H7 (cell line): Measurements from ENCODE around the gene KERA. TPM values are rescaled to one million over a fixed set of nuclear protein-coding genes. Genes with fewer than 3 reads are reported as not detected.

Experiments
- DNase-seq: peaks from one replicate; pipeline ENCODE4 v3.0.0; 2012
- H3K27me3 ChIP-seq: 2 replicates; pipeline ENCODE4 v1.6.0; 2011; ENCODE audit warnings: mild to moderate bottlenecking, low read length; ENCODE audit not compliant: control insufficient read depth, insufficient read depth
- H3K36me3 ChIP-seq: replicated peaks from 2 replicates; pipeline ENCODE4 v1.5.1; 2011; ENCODE audit warnings: low read length; ENCODE audit not compliant: control insufficient read depth, insufficient read depth
- H3K4me3 ChIP-seq: 2 replicates; pipeline ENCODE4 v1.5.1; 2011; ENCODE audit warnings: low read depth, mild to moderate bottlenecking, control low read depth, low read length, moderate library complexity; ENCODE audit not compliant: insufficient read depth
- total RNA-seq: library from RNA; depleted of rRNA; stranded (reverse); fragments of >200 nt; shearing (Covaris generic); gene quantifications from 2 replicates; pipeline ENCODE4 v1.2.3, GENCODE V29; 2014

The KERA gene
- total RNA-seq, 1 experiment from 2014 or later, result not detected

DNA sequence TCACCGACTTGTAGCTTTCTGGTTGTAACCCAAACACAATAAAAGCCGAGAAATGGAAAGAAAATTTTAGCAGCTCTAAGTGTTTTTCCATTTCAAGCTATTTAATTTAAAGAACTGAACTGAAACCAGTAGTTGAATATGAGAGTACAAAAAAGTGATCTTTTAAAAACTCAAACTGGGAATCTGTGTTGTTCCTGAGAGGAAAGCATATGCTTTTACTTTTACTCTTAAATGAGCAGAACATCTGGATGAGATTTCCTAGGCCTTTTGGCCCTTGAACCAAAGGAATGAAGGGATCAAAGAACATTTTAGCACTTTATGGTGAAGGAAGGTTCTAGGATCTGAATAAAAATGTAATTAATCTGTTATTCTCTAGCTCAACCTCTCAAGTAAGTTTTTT is 1.3 kb downstream of the KERA start:
- Histone ChIP-seq H3K27me3 (no peaks in the 10 kb centered on the region), H3K4me3 (no peak overlapping the region), H3K36me3 (no peaks in the 10 kb centered on the region)
- no peak for DNase-seq

DNA sequence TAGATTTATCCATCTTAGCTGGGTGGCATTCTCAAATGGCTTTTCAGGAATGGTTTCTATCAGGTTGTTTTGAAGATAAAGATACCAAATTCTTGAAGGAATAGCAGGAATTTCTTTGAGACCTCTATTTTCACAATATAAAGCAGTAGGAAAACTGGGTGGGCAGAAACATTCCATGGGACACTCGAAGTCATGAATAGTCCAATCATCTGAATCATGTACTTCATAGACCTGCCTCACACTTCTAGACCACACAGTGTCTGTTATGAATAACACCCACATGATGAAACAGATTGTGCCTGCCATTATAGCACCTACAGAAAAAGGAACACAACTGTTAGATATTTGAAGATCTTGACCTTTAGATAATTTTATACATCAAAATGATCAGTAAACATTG is 1.8 kb downstream of the KERA start:
- no peaks in the 10 kb centered on the region for H3K27me3 ChIP-seq
- DNase-seq, result no peak
- no peak overlapping the region for H3K4me3 ChIP-seq
- no peaks in the 10 kb centered on the region for H3K36me3 ChIP-seq

DNA sequence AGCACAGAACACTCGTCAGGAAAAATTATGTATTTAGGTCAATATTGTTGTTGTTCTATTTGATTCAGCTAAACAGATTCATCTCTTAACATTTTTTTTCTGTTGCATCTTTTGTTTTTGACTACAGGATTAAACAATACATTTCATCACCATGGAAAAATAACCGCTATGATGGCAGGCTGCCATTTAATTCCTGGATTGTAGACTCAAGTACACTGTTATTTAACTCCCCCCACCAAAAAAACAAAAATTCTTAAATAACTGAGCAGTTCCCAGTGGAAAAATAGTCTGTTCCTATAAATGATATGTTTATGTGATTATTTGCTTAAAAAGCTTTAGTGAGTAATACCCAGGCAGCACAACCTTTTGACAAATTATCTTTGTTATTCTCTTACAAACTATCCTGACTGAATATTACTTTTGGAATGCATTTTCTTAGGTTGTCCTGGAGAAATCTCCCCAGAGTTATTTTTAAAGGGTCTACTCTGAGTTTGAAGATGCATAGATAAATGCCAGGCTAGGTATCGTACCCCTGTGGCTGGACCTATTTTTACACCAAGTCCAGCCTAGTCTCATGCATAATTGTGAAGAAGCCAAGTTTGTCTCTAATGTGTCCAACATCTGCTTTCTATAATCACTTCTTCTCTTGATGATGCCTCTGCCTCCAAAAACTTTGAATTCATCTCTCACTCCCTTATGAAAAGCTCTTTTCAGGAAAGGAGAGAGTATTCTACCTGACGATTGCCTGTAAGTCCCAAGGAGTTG is 3.7 kb downstream of the KERA start:
- Histone ChIP-seq H3K36me3 (no peaks in the 10 kb centered on the region), H3K27me3 (no peaks in the 10 kb centered on the region), H3K4me3 (no peak overlapping the region)
- DNase-seq, result no peak

DNA sequence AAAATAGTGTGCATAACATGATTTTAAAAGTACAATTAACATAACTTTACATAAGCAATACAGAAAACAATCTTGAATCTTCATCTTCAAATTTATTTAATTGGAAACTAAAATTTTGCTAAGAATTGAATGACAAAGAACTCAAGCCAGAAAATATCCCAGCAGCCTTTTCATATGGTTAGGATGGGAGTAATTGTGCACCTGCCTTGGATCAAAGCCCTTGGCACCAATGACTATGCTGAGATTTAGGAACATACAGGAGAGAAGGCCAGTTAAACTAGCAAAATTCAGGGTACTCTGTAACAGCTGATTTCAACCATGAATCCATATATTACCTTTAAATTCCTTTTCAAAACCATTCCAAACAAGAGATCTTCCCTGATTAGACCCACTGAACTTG is 5.8 kb downstream of the KERA start:
- H3K36me3 ChIP-seq, result no peaks in the 10 kb centered on the region
- H3K27me3 ChIP-seq, result no peaks in the 10 kb centered on the region
- H3K4me3 ChIP-seq, result no peak overlapping the region

GRCh38 chr12:91044586-91044985 is 13.2 kb downstream of the KERA start:
- no peaks in the 10 kb centered on the region; the same call in 1 of the 2 replicates for H3K27me3 ChIP-seq
- DNase-seq, result no peak
- H3K36me3 ChIP-seq, result no peaks in the 10 kb centered on the region
- H3K4me3 ChIP-seq, result no peak overlapping the region

More for the DNA sequence above, 5.8 kb downstream of the KERA start:
- no peak for DNase-seq

DNA sequence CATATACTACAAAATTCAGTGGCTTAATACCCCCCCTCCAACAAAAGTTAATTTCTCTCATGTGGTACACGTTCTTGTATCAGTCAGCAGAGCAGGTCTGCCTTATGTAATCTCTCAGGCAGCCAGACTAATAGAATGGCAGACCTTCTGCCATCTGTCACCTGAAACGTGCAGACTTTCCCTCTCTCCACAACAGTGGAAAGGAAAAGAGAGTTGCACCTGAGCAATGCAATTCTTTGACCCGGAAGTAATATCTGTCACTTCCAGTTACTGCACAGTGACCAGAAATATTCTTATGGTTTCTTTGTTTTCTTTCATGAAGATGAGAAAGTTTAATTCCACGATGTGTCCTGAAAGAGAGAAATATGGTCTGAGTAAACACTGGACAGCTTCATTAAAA is 14.4 kb downstream of the KERA start:
- DNase-seq, result no peak
- H3K36me3 ChIP-seq, result no peaks in the 10 kb centered on the region
- no peak overlapping the region for H3K4me3 ChIP-seq
- no peaks in the 10 kb centered on the region; the same call in 1 of the 2 replicates for H3K27me3 ChIP-seq

DNA sequence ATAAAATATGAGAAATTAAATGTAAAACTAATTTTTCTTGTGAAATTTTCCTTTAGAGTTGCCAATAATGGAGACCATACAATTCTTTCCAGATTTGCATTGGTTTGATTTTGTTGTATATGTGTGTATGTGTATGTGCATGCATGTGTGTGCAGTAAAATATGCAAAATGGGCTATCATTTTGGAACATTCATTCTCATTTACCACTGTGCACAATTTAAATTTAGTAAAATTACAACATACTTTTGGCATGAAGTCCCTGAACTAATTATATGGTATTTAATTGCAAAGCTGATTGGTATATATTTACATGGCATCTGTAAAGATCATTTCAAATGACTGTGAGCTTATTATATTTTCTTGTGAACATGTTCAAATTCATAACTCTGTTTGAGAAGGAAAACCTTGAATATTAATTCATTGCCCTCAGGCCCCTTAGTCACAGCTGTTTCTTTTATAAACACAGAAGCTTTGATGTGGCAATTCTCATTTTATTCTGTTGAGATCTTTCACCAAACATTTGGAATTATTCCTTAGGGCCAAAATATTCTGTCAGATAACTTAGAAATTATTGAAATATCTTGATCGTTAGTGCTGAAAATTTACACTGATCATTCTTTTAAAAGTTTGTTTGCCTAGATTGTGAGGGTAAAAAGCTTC is 17.6 kb downstream of the KERA start:
- Histone ChIP-seq H3K4me3 (no peak overlapping the region), H3K27me3 (no peaks in the 10 kb centered on the region), H3K36me3 (no peaks in the 10 kb centered on the region)
- DNase-seq, result no peak

- H3K36me3 ChIP-seq, result no peaks in the 10 kb centered on the region
- H3K27me3 ChIP-seq, result no peaks in the 10 kb centered on the region
- DNase-seq, result no peak
- no peak overlapping the region for H3K4me3 ChIP-seq
These were observed 20.5 kb downstream of the KERA start for GRCh38 chr12:91037276-91037675.

DNA sequence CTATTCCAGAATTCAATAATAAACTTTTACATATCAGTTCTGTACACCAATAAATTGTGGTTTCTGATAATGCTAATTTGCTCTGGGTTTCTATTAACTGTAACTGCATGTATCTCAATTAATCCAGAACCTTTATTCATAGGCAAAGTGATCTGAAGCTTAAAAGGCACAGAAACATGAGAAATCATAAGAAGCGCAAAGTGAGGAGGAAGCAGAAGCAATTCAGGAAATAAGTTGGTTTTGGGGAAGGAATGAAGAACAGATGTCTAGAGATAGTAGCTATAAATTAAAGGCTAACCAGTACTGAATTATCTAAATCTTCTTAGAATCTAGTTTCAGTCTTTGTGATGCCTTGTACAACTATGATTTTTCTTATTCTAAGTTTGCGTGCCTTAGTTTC is 24.6 kb downstream of the KERA start:
- Histone ChIP-seq H3K4me3 (no peak overlapping the region), H3K27me3 (no peaks in the 10 kb centered on the region), H3K36me3 (no peaks in the 10 kb centered on the region)
- DNase-seq, result no peak

- Histone ChIP-seq H3K27me3 (no peaks in the 10 kb centered on the region), H3K36me3 (no peaks in the 10 kb centered on the region), H3K4me3 (no peak overlapping the region)
- DNase-seq, result no peak
These were observed 34.4 kb downstream of the KERA start for GRCh38 chr12:91023326-91024004.

GRCh38 chr12:91021076-91021475 is 36.7 kb downstream of the KERA start:
- Histone ChIP-seq H3K4me3 (no peak overlapping the region), H3K36me3 (no peaks in the 10 kb centered on the region), H3K27me3 (no peaks in the 10 kb centered on the region)
- DNase-seq, result no peak

DNA sequence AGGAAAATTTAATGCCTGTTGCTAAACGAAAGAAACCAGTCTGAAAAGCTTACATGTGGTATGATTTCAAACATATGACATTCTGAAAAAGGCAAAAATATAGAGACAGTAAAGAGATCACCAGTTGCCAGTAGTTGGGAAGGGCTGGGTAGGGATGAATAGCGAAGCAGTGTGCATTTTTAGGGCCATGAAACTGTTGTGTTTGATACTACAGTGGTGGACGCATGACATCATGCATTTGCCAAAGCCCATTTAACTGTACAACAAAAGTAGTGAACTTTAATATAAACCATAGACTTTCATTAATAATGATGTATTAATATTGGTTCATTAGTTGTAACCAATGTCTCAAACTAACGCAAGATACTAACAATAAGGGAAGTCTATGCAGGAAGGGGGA is 38.4 kb downstream of the KERA start:
- DNase-seq, result no peak
- Histone ChIP-seq H3K36me3 (no peaks in the 10 kb centered on the region), H3K27me3 (no peaks in the 10 kb centered on the region), H3K4me3 (no peak overlapping the region)

DNA sequence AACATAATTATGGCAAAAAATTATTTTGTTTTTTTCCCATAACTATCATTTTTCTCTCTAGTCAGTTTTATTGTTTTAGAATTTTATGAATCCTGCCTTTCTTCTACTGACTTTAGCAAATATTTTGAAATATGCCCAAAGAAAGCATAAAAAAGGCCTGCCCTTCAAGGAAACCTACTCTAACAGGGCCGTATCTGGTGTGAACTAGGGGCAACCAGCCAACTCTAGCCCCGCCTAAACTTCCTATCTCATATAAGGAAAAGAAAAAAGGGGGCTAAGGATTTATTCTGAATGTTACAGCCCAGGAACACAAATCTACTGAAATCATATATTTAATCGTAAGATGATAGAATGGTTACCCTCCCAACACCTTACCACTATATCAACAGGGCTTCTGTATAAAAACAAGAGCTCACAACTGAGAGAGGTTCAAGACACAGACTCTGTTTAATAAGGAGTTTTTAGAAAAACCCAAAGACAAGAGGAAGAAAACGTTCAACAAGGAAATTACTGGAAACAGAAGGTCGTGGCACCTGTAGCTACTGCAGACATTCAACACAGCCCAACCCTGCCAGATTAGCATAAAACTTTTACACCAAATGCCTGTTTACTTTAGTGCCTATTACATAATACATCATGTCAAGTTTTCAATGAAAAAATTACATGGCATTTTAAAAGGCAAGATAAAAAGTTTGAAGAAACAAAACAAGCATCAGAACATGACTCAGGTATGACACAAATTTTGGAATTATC is 40.1 kb downstream of the KERA start:
- Histone ChIP-seq H3K27me3 (no peaks in the 10 kb centered on the region), H3K4me3 (no peak overlapping the region), H3K36me3 (no peaks in the 10 kb centered on the region)
- DNase-seq, result no peak

DNA sequence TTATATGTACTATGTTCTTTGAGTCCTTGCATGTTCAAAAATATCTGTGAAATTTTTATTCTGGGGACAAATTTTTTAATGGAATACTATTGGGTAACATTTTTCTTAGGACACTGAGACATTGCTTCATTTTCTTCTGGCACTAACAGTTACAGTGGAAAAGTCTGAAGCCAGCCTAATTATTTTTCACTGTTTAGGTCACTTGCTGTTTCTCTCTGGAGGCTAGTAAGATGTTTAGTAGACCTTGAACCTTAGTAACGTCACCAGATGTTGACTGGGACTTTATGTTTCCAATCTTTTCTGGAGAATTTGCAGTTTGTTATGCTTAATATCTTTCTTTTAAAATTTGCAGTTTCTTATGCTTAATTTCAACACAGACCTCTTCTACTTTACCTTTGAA is 40.8 kb downstream of the KERA start:
- no peak for DNase-seq
- H3K36me3 ChIP-seq, result no peaks in the 10 kb centered on the region
- H3K4me3 ChIP-seq, result no peak overlapping the region
- H3K27me3 ChIP-seq, result no peaks in the 10 kb centered on the region
